IPS-15b (cell line): Measurements from ENCODE around the gene ABHD13.

Experiments used
- H3K27me3 ChIP-seq: one replicate; pipeline ENCODE4 v1.6.1; 2013; ENCODE audit warnings: low read length; ENCODE audit not compliant: control insufficient read depth, insufficient read depth
- H3K36me3 ChIP-seq: one replicate; pipeline ENCODE4 v1.6.1; 2013; ENCODE audit warnings: low read length; ENCODE audit not compliant: control insufficient read depth, insufficient read depth
- H3K4me1 ChIP-seq: one replicate; pipeline ENCODE4 v1.6.1; 2013; ENCODE audit warnings: mild to moderate bottlenecking, low read length; ENCODE audit not compliant: control insufficient read depth, insufficient read depth
- H3K4me3 ChIP-seq: one replicate; pipeline ENCODE4 v1.5.1; 2013; ENCODE audit warnings: low read depth, low read length
- H3K9ac ChIP-seq: one replicate; pipeline ENCODE4 v1.6.1; 2013; ENCODE audit warnings: low read depth, mild to moderate bottlenecking, low read length
- H3K9me3 ChIP-seq: one replicate; pipeline ENCODE4 v1.6.1; 2013; ENCODE audit warnings: mild to moderate bottlenecking, low read length; ENCODE audit not compliant: control insufficient read depth, insufficient read depth

The ABHD13 gene

DNA sequence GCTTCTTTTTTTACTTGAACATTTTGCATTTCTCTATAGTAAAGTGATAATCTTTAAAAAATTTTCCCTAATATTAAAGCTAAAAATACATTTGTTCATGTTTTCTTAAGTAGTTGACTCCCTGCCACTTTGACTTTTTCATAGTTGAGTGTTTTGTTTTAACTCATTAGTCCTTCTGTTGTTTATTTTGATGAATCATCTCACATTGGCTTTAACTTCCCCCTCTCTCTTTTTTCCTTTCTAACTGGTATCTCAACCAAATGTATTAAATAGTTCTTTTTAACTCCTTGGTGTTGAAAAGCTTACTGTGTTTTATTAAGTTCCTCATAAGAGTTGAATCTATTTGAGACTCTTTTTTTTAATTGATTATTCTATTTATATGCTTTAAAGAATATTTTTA is 54.1 kb downstream of the ABHD13 start:
- Histone ChIP-seq H3K4me3 (no peak overlapping the region), H3K9me3 (no peaks in the 10 kb centered on the region), H3K9ac (no peak overlapping the region), H3K27me3 (no peaks in the 10 kb centered on the region), H3K36me3 (no peaks in the 10 kb centered on the region), H3K4me1 (no peaks in the 10 kb centered on the region)

DNA sequence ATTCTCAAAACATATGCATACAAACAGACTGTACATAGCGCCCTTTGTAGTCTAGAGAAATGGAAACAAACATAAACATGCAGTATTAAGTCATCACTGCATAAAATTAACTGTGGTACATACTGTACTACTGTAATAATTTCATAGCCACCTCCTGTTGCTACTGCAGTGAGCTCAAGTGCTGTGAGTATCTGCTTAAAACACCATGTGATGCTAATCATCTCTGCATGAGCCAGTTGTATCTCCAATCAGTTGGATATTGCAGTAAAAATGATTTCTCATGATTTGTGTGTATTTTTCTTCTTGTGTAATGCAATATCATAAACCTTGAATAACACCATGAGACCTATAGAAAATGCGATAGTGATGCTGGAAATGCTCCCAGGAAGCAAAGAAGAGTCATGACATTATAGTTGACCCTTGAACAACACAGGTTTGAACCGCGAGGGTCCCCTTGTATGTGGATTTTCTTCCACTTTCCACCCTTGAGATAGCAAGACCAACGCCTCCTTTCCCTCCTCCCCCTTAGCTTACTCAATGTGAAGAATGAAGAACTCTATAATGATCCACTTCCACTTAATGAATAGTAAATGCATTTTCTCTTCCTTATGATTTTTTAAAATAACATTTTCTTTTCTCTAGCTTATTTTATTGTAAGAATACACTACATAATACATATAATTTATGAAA is 55.4 kb downstream of the ABHD13 start:
- no peaks in the 10 kb centered on the region for H3K36me3 ChIP-seq
- no peaks in the 10 kb centered on the region for H3K9me3 ChIP-seq
- H3K9ac ChIP-seq, result no peak overlapping the region
- no peak overlapping the region for H3K4me3 ChIP-seq
- H3K4me1 ChIP-seq, result no peaks in the 10 kb centered on the region
- no peaks in the 10 kb centered on the region for H3K27me3 ChIP-seq

DNA sequence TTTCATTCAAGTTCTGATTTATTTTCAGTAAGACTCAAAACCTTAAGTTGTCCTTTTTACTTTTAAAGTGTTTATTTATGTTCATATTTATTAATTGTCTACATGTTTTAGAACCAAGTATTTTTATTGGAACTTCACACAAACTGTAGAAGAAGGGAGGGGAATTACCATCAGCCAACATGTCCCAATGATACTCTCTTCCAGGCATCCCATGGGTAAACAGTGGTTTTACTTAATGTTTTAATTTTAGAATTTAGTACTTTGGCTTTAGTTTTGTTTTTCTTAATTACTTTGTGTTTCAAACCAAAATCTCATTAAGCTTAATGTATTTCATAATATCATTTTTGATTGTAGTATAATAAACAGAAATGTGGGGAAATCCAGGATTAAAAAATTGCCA is 56.5 kb downstream of the ABHD13 start:
- Histone ChIP-seq H3K27me3 (no peaks in the 10 kb centered on the region), H3K9ac (no peak overlapping the region), H3K4me1 (peaks cover 4% of the 10 kb centered on the region), H3K9me3 (no peaks in the 10 kb centered on the region), H3K4me3 (no peak overlapping the region), H3K36me3 (no peaks in the 10 kb centered on the region)

DNA sequence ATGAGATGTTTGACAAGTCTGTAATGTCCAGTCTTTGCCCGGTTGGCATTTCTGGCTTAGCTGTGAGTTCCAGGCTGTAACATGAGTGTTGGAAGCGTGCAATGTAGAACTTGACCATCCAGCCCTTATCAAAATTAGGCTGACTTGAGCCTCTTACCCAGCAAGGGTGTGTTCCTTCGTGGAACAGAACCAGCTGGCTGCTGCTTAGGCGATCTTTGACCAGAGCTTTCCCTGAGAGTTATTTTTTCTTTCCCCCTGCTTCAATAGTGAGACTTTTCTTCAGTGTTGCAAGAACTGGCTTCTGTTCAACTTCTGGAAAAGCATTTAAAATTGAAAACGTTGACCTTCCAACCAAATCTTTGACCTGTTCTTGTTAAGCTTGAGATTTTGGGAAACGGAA is 57.9 kb downstream of the ABHD13 start:
- Histone ChIP-seq H3K4me3 (no peak overlapping the region), H3K36me3 (no peaks in the 10 kb centered on the region), H3K4me1 (peaks cover 4% of the 10 kb centered on the region), H3K27me3 (no peaks in the 10 kb centered on the region), H3K9ac (no peak overlapping the region), H3K9me3 (no peaks in the 10 kb centered on the region)

DNA sequence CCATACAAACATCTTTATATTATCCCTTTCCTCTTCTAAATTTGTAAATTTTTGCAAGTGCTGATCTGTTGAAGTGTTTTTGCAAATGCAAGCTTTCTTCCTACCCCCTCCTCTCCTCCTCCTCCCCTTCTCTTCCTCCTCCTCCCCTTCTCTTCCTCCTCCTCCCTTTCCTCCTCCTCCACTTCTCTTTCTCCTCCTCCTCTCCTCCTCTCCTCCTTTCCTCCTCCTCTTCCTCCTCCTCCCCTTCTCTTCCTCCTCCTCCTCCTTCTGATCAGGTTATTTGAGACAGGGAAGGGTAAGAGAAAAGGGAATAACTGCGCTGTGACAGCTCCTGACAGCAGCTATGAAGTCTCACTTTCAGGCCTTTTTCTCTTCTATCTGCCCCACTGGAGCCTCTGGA is 60.3 kb downstream of the ABHD13 start:
- H3K36me3 ChIP-seq, result no peaks in the 10 kb centered on the region
- H3K4me3 ChIP-seq, result no peak overlapping the region
- peaks cover 4% of the 10 kb centered on the region for H3K4me1 ChIP-seq
- no peaks in the 10 kb centered on the region for H3K9me3 ChIP-seq
- no peak overlapping the region for H3K9ac ChIP-seq
- H3K27me3 ChIP-seq, result no peaks in the 10 kb centered on the region

DNA sequence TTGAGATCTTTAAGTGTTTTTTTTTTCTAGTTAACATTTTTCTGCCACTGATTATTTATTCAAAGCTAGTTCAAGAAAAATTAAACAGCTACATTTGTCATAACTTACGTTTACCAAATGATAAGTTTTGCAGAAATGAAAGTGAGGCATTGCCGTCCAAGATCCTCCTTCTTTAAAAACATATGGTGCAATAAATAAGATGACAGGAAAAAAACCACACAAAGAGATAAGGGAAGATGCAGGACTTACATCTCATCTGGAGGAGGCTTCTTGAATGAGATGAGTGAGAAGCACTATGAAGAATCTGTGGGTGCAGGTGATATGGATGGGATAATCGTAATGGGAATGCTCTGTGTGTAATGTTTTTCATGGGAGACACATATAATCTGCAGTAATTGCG is 63.7 kb downstream of the ABHD13 start:
- H3K4me1 ChIP-seq, result peaks cover 4% of the 10 kb centered on the region
- H3K9ac ChIP-seq, result no peak overlapping the region
- H3K36me3 ChIP-seq, result no peaks in the 10 kb centered on the region
- no peak overlapping the region for H3K4me3 ChIP-seq
- H3K9me3 ChIP-seq, result no peaks in the 10 kb centered on the region
- H3K27me3 ChIP-seq, result no peaks in the 10 kb centered on the region

DNA sequence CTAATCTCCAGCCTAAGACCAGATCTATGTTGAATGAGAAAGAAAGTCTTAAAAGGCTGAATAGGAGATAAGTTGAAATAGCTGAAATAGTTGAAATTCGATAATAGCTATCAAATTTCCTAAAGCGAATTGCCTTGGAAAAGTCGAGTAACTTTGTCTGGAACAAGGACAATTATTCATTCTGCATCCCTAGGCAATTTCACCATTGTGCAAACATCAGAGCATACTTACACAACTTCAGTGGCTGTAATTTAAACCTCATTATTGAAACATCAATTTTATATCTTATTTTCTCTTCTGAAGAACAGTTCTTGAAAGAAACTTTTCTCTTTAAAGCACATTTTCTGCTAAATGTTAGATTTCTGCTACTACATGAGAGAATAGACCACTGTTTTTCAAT is 64.9 kb downstream of the ABHD13 start:
- peaks cover 4% of the 10 kb centered on the region for H3K4me1 ChIP-seq
- no peaks in the 10 kb centered on the region for H3K36me3 ChIP-seq
- no peaks in the 10 kb centered on the region for H3K27me3 ChIP-seq
- no peak overlapping the region for H3K4me3 ChIP-seq
- no peak overlapping the region for H3K9ac ChIP-seq
- no peaks in the 10 kb centered on the region for H3K9me3 ChIP-seq
